ENCODE data around the gene VAT1L.

- TF ChIP-seq CTCF (IDR thresholded peaks at IDR 0.05; ENCODE audit: poor library complexity) (no peak), EZH2 (IDR thresholded peaks at IDR 0.05; ENCODE audit: borderline replicate concordance) (no peak)
These were observed 21.2 kb upstream of the VAT1L start for GRCh38 chr16:77767211-77767610.
